Suprapubic skin (tissue), 4 donors: Measurements from ENCODE around the gene RFX2. TPM values are rescaled to one million over a fixed set of nuclear protein-coding genes. Genes with fewer than 3 reads are reported as not detected.

Experiments
- DNase-seq, 2 donors: peaks; one replicate each; pipeline ENCODE4 v3.0.0-alpha.2; 2019; ENCODE audit warnings: low spot score in 2 of 2
- H3K27ac ChIP-seq: fragments of 200-600 bp; sonication (generic); one replicate; pipeline ENCODE4 v1.5.1; 2019
- H3K27me3 ChIP-seq: fragments of 200-600 bp; sonication (generic); one replicate; pipeline ENCODE4 v1.5.1; 2019
- H3K36me3 ChIP-seq: fragments of 200-600 bp; sonication (generic); one replicate; pipeline ENCODE4 v1.5.1; 2019
- H3K4me1 ChIP-seq: fragments of 200-600 bp; sonication (generic); one replicate; pipeline ENCODE4 v1.5.1; 2019
- H3K4me3 ChIP-seq: fragments of 200-600 bp; sonication (generic); one replicate; pipeline ENCODE4 v1.5.1; 2019; ENCODE audit warnings: mild to moderate bottlenecking
- H3K9me3 ChIP-seq: fragments of 200-600 bp; sonication (generic); one replicate; pipeline ENCODE4 v1.5.1; 2019
- EP300 ChIP-seq: sonication (generic); formaldehyde crosslinking; IDR thresholded peaks from one replicate; pipeline ENCODE4 v1.6.1; 2017; ENCODE audit warnings: antibody characterized with exemption
- POLR2A ChIP-seq, 2 donors: fragments of 450-650 bp; IDR thresholded peaks; one replicate each; pipeline ENCODE4 v1.6.1; 2017; ENCODE audit warnings: antibody characterized with exemption in 2 of 2, mild to moderate bottlenecking in 2 of 2, moderate library complexity in 2 of 2
- POLR2AphosphoS5 ChIP-seq, 3 donors: sonication (generic); formaldehyde crosslinking; IDR thresholded peaks; one replicate each; pipeline ENCODE4 v1.6.1; 2017; ENCODE audit warnings: antibody characterized with exemption in 3 of 3
- WGBS: methylation state at CpG from one replicate; pipeline ENCODE4 v1.1.5; 2018; 5-methylcytosine and 5-hydroxymethylcytosine counted together
- total RNA-seq, 4 donors: library from RNA; depleted of rRNA; stranded (reverse); fragments of >200 nt; gene quantifications; one replicate each; pipeline ENCODE4 v1.1.0, GENCODE V29; 2016
- TF ChIP-seq, protein P1 (sequence below), 2 donors: fragments of 200-600 bp in 1 of 2; fragments of 450-650 bp in 1 of 2; sonication (generic) in 1 of 2; IDR thresholded peaks; one replicate each; pipeline ENCODE4 v1.5.1; 2016 to 2019; ENCODE audit warnings: antibody characterized with exemption in 2 of 2, mild to moderate bottlenecking in 1 of 2, moderate library complexity in 1 of 2

The RFX2 gene
- total RNA-seq, 4 donors from 2014 or later, result 28.8 to 62.0 (median 43.5) TPM

- TF ChIP-seq, protein P1, sequence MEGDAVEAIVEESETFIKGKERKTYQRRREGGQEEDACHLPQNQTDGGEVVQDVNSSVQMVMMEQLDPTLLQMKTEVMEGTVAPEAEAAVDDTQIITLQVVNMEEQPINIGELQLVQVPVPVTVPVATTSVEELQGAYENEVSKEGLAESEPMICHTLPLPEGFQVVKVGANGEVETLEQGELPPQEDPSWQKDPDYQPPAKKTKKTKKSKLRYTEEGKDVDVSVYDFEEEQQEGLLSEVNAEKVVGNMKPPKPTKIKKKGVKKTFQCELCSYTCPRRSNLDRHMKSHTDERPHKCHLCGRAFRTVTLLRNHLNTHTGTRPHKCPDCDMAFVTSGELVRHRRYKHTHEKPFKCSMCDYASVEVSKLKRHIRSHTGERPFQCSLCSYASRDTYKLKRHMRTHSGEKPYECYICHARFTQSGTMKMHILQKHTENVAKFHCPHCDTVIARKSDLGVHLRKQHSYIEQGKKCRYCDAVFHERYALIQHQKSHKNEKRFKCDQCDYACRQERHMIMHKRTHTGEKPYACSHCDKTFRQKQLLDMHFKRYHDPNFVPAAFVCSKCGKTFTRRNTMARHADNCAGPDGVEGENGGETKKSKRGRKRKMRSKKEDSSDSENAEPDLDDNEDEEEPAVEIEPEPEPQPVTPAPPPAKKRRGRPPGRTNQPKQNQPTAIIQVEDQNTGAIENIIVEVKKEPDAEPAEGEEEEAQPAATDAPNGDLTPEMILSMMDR (IDR thresholded peaks at IDR 0.05), result no peak
- TF ChIP-seq EP300 (no peak), POLR2AphosphoS5 (IDR thresholded peaks at IDR 0.05) (no peak), POLR2A (IDR thresholded peaks at IDR 0.05) (no peak)
- no peaks in the 10 kb centered on the region for H3K36me3 ChIP-seq
Observed at GRCh38 chr19:6105444-6105843, 4.9 kb downstream of the RFX2 start.

DNA sequence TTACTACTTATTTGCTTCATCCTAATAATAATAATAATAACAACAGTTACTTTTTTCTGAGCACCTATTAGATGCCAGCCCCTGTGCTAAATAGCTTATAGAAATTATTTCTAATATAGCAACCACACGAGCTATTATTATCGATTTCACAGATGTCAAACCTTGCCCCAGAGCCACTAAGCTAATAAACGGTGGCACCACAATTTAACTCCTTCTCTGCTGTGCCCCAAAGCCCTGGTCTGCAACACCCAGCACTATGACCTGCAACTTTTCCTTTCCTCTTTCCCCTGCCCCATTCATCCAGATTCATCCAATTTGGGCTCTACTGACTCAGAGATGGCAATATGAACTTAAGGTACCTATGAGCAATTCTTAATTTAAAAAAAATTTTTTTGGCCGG, 6.4 kb downstream of the RFX2 start:
- no peaks in the 10 kb centered on the region for H3K9me3 ChIP-seq
- no peaks in the 10 kb centered on the region for H3K36me3 ChIP-seq
- 43% methylated on average over 4 of the region's 4 CpGs for WGBS
- no peak for DNase-seq
- H3K4me1 ChIP-seq, result peaks cover 75% of the 10 kb centered on the region
- H3K27ac ChIP-seq, result peak overlapping the region; percentile 86
- no peaks in the 10 kb centered on the region for H3K27me3 ChIP-seq
- TF ChIP-seq POLR2AphosphoS5 (IDR thresholded peaks at IDR 0.05) (no peak), EP300 (no peak), POLR2A (IDR thresholded peaks at IDR 0.05) (no peak)
- TF ChIP-seq, protein P1 (IDR thresholded peaks at IDR 0.05), result no peak
- no peak overlapping the region for H3K4me3 ChIP-seq

More at GRCh38 chr19:6105444-6105843, 4.9 kb downstream of the RFX2 start:
- Histone ChIP-seq H3K9me3 (no peaks in the 10 kb centered on the region), H3K27me3 (no peaks in the 10 kb centered on the region), H3K4me1 (peaks cover 71% of the 10 kb centered on the region), H3K4me3 (no peak overlapping the region), H3K27ac (peak overlapping the region; percentile 86)
- no peak for DNase-seq
- WGBS, result 86% methylated on average over 11 of the region's 11 CpGs

- H3K4me1 ChIP-seq, result peaks cover 77% of the 10 kb centered on the region
- H3K36me3 ChIP-seq, result no peaks in the 10 kb centered on the region
- peak in 1 of 2 donors; percentile 90 for DNase-seq
- H3K27me3 ChIP-seq, result no peaks in the 10 kb centered on the region
- H3K9me3 ChIP-seq, result no peaks in the 10 kb centered on the region
- 14% methylated on average over 3 of the region's 3 CpGs for WGBS
- no peak overlapping the region for H3K4me3 ChIP-seq
- H3K27ac ChIP-seq, result peak overlapping the region; percentile 86
- TF ChIP-seq POLR2AphosphoS5 (IDR thresholded peaks at IDR 0.05), result peak in 2 of 3 donors; percentile 74 to 82
- no peak for TF ChIP-seq EP300
Observed at GRCh38 chr19:6103217-6103644, 7.1 kb downstream of the RFX2 start.

DNA sequence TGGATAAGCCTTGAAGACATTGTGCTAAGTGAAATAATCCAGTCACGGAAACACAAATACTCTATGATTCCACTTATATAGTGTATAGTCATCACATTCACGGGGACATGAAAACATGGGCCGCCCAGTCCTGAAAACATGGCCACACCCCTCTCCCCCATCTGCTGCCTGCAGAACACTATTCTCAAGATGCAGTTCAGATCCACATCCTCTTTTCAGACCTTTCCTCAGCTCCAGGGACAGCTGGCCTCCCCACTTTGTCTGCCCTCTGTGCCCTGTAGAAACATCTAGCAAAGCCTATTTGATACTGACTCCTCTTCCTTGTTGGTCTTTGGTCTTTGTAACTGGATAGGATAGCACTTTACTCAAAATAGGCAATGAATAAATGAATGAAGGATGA, 8.3 kb downstream of the RFX2 start:
- no peak for DNase-seq
- H3K4me1 ChIP-seq, result peaks cover 76% of the 10 kb centered on the region
- no peak overlapping the region for H3K4me3 ChIP-seq
- no peaks in the 10 kb centered on the region for H3K9me3 ChIP-seq
- TF ChIP-seq POLR2AphosphoS5 (IDR thresholded peaks at IDR 0.05), result no peak
- TF ChIP-seq POLR2A (IDR thresholded peaks at IDR 0.05), result no peak
- no peak for TF ChIP-seq EP300
- TF ChIP-seq, protein P1 (IDR thresholded peaks at IDR 0.05), result no peak
- no peaks in the 10 kb centered on the region for H3K36me3 ChIP-seq
- 74% methylated on average over 3 of the region's 3 CpGs for WGBS
- H3K27me3 ChIP-seq, result no peaks in the 10 kb centered on the region
- H3K27ac ChIP-seq, result peak overlapping the region; percentile 86

GRCh38 chr19:6101291-6101825, 8.9 kb downstream of the RFX2 start:
- Histone ChIP-seq H3K27me3 (no peaks in the 10 kb centered on the region), H3K27ac (peak overlapping the region; percentile 7), H3K9me3 (no peaks in the 10 kb centered on the region), H3K4me3 (no peak overlapping the region), H3K4me1 (peaks cover 76% of the 10 kb centered on the region), H3K36me3 (no peaks in the 10 kb centered on the region)
- WGBS, result 71% methylated on average over 3 of the region's 3 CpGs
- no peak for DNase-seq
- TF ChIP-seq EP300, result no peak
- no peak for TF ChIP-seq POLR2A (IDR thresholded peaks at IDR 0.05)
- TF ChIP-seq, protein P1 (IDR thresholded peaks at IDR 0.05), result no peak
- TF ChIP-seq POLR2AphosphoS5 (IDR thresholded peaks at IDR 0.05), result no peak
